Activated CD8-positive, alpha-beta memory T cell treated with anti-CD3 and anti-CD28 coated beads for 4 hours (primary cell): ENCODE measurements around the gene PRDM15.
"Not testable (repeated sequence)": the region's sequence is repeated elsewhere in the genome, so short reads cannot be mapped to it uniquely, and the experiment has no call there.

Source experiments
- DNase-seq, 2 donors: peaks; one replicate each; pipeline ENCODE4 v3.0.0-alpha.2; 2020; ENCODE audit warnings: low read depth in 2 of 2

The PRDM15 gene

DNA sequence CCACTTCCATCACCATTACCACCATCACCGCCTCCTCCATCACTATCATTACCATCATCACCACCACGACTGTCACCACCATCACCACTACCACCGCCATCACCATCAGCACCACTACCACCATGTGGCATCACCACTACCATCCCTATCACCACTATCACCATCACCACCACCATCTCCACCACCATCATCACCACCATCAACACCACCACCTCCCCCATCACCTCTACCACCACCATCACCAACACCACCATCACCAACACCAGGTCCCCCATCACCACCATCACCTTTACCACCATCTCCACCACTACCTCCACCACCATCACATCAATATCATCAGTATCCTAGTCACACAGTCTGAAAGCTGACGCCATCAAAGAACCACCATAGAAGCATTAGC is 72.4 kb downstream of the PRDM15 start:
- no peak for DNase-seq

DNA sequence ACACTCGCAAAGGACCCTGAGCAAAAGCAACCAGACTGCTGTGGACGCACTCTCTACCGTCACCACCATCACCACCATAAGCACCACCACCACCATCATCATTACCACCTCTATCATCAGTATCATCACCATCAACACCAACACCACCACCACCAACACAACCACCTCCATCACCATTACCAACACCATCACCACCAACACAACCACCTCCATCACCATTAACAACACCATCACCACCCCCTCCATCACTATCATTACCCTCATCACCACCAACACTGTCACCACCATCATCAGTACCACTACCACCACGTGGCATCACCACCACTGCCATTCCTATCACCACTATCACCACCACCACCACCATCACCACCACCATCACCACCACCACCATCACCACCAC is 73.5 kb downstream of the PRDM15 start:
- no peak for DNase-seq

DNA sequence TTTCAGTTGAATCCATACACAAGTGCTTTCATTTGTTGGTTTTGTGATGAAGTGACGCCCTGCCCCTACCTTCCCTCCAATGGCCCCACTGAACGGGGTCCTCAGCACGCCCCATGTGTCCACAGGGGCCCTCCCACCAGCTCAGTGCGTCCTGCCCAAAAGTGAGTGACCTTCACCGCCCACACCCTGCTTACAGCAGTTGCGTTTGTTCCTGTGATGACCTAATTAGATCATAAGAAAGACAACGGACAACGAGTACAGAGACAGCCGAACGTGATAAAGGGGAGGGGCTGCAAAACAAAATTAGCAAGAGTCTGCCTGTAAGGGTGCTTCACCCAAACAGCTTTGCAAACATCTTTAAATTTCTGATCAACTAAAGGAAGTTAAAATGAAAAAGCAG is 74.1 kb downstream of the PRDM15 start:
- no peak for DNase-seq

DNA sequence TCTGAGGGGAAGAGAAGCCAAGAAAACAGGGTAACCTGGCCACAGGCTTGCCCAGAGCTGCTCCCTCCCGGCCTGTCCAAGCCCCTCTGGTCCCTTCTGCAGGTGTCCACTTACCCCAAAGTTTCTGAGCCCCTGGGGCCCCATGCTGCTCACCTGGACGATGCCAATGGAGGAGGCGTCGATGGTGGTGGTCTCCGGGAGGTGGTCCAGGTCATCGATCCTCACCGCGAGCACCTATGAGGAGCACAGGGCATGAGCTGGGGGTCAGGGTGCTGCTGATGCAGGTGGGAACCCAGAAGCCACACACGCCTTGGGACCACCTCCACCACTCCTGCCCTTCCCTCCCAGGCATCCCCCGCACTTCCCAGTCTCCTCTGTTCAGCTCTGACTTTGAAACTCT is 74.8 kb downstream of the PRDM15 start:
- no peak for DNase-seq

DNA sequence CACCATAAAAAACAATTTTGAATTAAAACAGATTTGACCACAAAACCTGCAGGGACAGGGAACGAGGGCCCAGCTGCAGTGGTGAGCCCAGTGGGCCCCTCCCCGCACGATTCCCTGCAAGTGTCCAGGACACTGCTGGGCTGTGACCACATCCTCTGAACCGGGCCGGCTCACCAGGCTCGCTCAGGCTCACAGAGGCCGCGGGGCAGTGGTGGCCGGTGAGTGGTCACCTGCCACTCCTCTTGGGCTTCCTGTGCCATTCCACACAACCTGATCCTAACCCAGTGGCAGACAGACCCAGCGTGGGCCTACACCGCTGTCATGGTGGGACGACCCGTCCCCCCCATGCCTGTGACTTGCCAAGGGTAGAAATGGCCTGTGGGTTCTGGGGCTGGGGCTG is 75.8 kb downstream of the PRDM15 start:
- DNase-seq, result no peak

DNA sequence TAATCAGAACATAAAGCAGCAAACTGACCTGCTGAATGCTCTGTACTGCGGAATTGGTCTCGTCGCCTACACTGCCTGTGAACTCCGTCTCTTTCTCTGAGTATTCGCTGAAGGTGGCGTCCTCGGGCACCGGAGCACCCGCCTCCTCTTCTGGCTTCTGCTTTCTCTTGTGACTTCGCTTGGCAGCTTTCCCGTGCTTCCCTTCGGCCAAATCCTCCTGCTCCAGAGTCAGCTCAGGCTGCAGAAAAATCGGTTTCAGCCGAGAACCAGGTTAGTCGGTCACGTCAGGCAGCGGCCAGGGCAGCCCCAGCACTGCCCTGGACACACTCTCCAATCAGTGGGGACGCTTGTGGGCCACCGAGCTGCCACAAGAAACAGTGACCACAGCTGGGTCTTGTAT is 76.5 kb downstream of the PRDM15 start:
- DNase-seq, result no peak

DNA sequence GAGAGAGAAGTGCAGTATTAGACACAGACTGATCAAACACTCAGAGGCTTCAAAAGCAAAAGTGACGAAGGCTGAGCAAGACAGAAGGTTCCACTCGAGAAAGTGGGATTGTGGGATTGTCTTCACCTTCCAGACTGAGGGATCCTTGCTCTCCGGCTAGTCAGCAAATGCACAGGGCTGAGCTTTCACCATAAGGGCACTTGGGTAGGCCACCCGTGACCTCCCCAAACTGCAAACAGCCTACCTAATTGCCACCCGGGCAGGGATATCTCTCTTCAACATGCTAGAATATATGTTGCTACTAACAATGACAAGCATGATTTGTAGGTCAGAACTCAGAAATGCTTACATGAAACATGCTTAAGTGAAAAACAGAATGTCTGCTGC is 77.0 kb downstream of the PRDM15 start:
- no peak for DNase-seq

DNA sequence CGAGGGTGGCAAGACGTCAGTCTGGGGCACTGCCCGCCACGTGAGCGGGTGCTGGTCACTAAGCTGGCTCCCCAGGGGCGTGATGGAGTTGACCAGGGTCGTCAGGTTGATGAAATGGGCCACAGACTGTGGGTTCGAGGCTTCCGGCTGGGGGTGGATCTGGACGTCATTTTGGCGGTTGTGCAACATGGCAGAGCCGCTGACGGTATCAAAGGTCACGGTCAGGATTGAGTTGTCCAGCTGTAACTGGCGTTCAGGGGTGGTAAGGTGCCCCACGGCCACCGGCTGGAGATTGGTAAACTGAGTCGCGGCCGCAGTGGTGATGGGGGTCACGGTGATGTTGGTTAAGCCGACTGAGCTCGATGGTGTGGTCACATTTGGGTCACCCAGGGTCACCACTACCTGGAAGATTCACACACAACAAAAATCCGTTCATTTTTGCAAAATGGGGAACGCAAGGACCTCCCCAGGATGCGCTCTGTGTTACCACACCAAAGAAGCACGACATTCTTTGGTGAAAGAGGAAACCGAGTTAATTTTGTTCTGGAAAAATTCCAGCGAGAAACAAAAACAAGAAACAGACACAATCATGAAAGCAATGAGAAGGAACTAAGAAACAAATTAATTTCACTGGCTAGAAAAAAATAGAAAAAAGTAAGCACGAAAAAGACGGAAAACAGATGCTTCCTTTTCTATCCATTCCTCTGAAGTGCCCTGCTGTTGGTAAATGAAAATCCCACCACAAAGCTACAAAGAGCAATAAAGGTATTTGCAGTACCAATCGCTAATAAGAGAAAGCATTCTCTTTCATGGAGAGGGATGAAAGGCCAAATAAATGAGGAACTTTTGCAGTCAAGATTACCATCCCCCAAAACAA is 77.6 kb downstream of the PRDM15 start:
- no peak for DNase-seq

DNA sequence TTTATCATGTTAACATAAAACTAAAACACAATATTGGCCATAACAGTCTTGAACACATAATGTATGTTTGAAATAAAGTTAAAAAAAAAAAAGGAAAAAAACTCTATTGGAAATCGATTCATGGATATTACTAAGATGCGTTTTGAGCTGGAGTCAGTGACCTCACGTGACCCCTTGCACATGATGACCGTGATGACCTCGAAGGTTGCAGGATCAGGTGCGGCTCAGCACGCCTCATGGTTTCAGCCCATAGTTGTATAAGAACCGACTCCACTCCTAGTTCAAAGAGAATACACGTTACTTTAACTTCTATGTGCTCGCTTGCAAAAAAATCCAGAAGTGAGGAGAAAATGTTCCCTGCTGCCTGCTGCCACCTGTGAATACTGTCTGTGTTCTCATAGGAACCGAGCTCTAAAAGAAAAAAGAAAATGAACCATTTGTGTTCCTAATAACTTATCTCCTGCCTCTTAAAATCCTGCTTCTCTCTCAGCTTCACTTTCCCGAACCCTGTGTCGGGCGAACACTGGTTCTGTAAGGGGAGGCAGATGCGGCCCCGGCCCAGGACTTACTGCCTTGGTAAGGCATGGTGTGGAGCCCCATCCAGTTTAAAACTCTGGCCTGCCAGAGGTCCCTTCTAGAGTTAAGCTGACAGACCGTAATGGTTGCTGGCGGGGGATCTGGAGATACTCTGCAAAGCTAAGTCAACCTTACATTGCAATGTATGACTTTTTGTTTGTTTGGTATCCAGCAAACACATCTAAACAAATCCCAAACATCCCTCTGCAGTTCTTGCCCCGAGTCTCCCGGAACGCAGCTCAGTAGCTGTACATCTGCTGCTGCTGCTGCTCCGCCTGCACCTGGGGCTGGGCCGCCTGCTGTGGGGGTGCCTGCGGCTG is 78.5 kb downstream of the PRDM15 start:
- DNase-seq, result no peak

DNA sequence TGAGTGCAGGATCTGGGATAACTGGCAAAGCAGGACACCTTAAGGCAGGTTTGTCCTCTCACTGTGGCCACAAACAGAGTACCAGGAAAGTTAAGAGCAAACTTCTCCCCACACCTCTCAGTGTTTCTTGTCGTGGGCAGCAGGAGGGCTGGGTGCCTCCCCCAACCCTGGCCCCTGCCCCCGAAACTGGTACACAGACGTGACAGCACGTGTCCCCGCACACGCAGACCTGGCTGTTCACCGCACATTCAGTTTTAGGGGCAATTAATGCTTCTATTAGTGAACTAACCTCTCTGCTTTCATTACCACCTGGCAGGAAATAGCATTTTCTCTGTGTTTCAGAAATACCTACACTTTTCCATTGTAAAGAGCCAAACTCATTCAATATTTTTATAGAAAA is 79.4 kb downstream of the PRDM15 start:
- DNase-seq, result no peak

DNA sequence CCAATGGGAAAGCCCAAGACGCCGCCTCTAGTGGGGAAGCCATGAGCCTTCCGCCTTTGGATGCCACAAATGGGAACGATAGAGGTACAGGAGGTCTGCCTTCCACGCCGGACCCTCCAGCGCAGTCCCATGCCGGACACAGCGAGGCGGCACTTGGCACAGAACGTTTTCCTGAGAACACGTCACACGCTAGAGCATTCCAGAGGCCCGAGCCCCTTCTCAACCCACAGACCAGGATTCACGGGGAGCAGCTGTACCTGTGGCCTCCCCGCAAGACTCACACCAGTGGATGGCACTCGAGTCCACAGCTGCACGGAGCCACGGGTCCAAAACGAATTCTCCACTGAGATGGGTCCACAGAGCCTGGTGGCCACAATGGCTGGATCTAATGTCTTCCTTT is 80.8 kb downstream of the PRDM15 start:
- no peak for DNase-seq

DNA sequence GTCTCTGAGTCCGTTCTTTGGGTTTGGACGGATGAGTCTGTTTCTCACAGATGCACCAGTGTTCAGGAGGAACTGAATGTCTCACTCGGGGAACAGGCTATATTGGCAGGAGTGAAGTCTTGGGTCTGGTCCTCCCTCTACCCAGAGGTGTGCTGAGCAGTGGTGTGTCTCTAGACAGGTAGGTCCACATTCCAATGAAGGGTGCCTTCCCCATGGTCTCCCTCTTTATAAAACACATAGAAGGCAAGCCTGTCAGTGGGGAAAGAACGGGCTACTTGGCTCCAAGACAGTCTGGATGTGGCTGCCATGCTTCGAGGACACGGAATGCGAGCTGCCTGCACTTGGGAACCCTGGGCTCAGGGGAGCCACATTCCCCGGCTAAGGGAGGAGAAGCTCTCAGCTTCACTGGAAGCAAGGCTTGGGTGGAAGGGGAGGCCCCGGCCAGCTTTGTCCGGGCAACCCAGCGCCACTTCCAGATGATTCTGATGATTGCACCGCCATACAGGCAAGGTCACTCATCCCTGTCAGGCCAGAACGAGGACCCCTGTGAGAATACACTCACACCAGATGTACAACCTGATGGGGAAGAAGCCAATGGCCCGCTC is 82.6 kb downstream of the PRDM15 start:
- no peak for DNase-seq

DNA sequence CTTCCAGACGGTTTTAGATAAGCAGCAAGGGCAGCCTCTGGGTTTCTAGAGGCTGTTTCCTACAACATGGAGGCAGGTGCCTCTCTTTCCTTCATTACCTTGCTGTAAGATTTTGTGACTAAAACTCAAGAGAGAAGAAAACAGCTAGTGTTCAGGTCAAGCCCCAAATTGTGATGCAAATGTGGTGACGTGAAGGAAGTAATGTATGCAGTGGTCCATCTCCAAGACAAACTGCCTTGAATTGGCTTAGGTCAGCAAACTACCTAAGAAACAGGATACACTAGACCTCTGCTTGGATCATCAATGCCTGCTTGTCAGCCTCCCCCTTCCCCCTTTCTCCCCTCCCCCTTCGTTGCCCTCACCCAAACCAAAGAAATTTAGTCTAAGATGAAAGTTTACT is 83.4 kb downstream of the PRDM15 start:
- DNase-seq, result no peak

DNA sequence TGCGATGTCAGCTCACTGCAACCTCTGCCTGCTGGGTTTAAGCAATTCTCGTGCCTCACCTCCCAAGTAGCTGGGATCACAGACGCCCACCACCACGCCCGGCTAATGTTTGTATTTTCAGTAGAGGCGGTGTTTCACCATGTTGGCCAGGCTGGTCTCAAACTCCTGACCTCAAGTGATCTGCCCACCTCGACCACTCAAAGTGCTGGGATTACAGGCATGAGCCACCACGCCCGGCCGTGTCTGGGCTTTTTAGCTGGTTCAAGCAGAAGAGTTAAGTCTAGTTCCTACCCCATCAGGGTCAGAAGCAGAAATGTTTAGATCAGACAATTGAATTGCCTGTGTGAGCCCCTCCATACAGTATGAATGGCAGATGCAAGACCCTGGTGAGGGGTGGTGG is 84.5 kb downstream of the PRDM15 start:
- no peak for DNase-seq

DNA sequence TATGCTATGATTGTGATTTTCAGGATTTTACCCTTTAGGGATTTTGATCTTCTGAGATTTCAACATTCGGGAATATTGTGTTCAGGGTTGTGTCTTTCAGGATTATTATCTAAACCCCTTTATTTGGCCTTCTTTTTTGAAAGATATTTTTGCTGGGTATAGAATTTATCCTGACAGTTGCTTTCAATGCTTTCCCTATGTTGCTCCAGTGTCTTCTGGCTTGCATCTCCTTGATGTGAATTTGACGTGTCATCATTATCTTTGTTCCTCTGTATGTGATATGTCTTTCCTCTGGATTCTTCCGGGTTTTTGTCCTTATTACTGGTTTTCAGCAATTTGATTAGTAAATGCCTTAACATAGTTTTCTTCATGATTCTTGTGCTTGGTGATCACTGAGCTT is 86.4 kb downstream of the PRDM15 start:
- DNase-seq, result no peak

DNA sequence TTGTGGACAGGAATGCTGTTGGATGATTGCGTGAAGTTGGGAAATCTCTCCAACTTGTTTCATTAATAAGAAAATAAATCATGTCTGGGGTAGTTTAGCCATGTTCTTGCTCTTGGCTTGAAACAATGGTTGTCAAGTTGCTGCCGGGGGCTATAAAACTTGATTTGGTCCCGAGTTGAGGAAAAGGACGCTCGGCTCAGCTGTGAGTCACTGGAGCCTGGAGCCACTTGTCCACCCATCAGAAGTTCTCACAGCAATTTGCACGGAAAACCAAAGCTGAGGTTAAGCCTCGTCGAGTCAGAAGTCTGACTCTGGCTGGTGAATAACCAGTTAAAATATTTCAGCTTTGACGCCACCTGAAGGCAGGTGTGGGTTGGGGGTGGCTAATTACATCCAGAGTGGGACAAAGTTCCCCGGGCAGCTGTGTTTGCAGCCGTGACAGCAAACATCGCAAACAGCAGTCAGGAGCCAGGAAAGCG is 92.6 kb downstream of the PRDM15 start:
- DNase-seq, result no peak

DNA sequence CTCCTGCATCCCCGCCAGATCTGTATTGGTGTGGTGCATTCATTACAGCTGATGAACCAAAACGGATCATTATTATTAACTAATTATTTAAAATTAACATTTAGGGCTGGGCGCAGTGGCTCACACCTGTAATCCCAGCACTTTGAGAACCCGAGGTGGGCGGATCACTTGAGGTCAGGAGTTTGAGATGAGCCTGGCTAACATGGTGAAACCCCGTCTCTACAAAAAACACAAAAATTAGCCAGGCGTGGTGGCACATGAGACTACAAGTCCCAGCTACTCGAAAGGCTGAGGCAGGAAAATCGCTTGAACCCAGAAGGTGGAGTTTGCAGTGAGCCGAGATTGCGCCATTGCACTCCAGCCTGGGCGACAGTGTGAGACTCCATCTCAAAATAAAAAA is 93.9 kb downstream of the PRDM15 start:
- DNase-seq, result not testable (repeated sequence)

DNA sequence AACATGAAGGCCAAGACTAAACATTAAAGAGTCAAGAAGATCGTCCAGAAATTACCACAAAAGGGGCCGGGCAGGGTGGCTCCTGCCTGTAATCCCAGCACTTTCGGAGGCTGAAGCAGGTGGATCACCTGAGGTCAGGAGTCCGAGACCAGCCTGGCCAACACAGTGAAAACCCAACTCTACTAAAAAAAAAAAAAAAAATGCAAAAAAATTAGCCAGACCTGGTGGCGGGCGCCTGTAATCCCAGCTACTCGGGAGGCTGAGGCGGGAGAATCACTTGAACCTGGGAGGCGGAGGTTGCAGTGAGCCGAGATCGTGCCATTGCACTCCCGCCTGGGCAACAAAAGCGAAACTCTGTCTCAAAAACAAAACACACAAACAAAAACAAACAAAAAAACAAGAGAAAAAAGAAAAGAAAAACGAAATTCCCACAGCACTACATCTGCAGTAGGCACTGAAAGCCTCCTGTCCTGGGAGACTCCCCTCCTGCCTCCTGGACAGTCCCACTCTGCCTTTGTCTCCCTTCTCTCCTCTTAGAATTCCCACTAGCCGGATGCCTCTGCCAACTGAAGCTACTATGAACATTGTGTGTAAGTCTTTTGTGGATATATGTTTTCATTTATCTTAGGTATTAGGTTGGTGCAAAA is 94.6 kb downstream of the PRDM15 start:
- no peak for DNase-seq

DNA sequence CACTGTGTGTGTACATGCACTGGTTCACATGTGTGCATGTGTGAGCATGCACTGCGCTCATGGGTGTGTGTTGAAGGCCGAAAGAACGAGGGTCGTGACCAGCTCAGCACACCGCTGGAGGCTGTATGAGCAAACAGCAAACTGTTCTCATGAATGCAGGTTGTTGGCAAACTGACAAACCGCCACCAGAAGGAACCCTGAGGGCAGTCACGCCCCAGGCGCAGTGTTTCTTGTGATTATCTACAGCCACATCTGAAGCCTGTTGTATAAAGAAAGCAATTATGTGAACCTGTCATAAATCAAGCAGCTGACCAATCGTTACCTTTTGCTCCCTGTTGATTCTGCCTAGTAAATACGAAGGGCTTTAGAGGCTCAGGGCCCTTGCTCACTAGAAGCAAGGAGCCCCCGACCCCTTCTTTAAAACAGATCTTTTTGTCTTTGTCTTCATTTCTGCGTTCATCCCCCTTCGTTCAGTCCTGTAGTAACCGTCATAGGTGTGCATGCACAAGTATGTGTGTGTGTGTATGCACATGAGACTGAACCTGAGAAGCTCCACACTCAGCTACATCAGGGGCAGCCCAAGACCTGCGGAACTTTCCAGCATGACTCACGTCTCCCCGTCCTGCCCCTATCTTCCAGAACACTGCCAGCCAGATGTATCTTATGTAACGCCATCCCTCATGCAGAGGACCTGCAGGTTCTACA is 95.5 kb downstream of the PRDM15 start:
- no peak for DNase-seq

DNA sequence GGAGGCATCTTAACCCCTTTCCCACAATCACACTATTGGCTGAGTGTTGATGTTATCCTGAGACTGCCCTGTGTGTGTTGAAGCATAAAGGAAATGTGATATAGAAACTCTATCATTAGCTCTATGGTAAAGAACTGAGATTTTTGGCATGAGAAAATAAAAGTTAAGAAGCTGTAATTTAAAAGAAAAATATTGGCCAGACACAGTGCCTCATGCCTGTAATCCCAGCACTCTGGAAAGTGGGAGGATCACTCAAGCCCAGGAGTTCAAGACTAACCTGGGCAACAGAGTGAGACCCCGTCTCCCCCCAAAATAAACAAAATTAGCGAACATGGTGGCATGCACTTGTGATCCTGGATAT is 98.1 kb downstream of the PRDM15 start:
- no peak for DNase-seq

DNA sequence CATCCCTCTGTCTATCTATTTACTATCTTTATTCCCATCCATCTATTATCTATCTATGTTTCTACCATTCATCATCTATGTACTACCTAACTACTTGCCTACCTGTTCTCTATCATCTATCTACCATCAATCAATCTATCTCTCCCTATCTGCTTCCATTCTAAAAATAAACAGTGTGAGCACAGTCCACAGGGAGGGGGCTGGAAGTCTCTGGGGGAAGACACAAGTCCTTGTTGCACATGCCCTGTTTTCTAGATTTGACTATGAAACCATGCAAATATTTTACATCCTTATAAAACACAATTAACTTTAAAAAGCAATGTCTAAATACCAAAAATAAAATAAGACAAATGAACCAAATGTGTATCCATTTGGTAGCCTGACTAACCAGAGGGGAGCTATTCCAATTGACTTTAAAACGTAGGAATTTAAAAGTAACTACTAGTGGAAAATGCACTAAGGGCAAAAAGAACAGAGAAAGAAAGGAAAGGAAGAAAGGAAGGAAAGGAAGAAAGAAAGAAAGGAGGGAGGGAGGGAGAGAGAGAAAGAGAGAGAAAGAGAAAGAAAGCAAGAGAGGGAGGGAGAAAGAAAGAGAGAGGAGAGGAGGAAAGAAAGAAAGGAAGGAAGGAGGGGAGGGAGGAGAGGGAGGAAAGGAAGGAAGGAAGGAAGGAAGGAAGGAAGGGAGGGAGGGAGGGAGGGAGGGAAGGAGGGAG is 98.7 kb downstream of the PRDM15 start:
- DNase-seq, result no peak
